GM20431 (cell line): ENCODE measurements around the gene SLC16A9.

ENCODE experiments used
- in situ Hi-C: fragments of 300-500 bp; cut with MseI, MboI; formaldehyde crosslinking; loops from one replicate; pipeline ENCODE4 v1.15.0; 2020; ENCODE audit warnings: low sequenced_read_pairs; ENCODE audit not compliant: unreplicated experiment

SLC16A9 gene

GRCh38 chr10:59635502-59636290 is 74.0 kb downstream of the SLC16A9 start:
- in situ Hi-C loops = loop anchor here (25.0 kb wide), 2 partner anchors 402 to 802 kb away; no protein-coding TSS in a partner anchor

GRCh38 chr10:59634102-59634501 is 75.5 kb downstream of the SLC16A9 start:
- in situ Hi-C loops = loop anchor here (25.0 kb wide), 2 partner anchors 403 to 803 kb away; no protein-coding TSS in a partner anchor

- in situ Hi-C loops = loop anchor here (25.0 kb wide), 2 partner anchors 404 to 804 kb away; no protein-coding TSS in a partner anchor
Measured at GRCh38 chr10:59633063-59633462, 76.6 kb downstream of the SLC16A9 start.

GRCh38 chr10:59631882-59632807 is 77.5 kb downstream of the SLC16A9 start:
- in situ Hi-C loops = loop anchor here (25.0 kb wide), 2 partner anchors 405 to 805 kb away; no protein-coding TSS in a partner anchor

- in situ Hi-C loops = loop anchor here (25.0 kb wide), 2 partner anchors 406 to 806 kb away; no protein-coding TSS in a partner anchor
Measured at GRCh38 chr10:59631237-59631636, 78.4 kb downstream of the SLC16A9 start.

- in situ Hi-C loops = loop anchor here (10.0 to 25.0 kb wide), 3 partner anchors 176 to 808 kb away; no protein-coding TSS in a partner anchor
Measured at GRCh38 chr10:59628965-59629364, 80.7 kb downstream of the SLC16A9 start.

GRCh38 chr10:59628456-59628855 is 81.2 kb downstream of the SLC16A9 start:
- in situ Hi-C loops = loop anchor here (10.0 to 25.0 kb wide), 3 partner anchors 176 to 809 kb away; no protein-coding TSS in a partner anchor

GRCh38 chr10:59627366-59628018 is 82.2 kb downstream of the SLC16A9 start:
- in situ Hi-C loops = loop anchor here (10.0 to 25.0 kb wide), 3 partner anchors 177 to 810 kb away; no protein-coding TSS in a partner anchor

GRCh38 chr10:59626523-59626869 is 83.2 kb downstream of the SLC16A9 start:
- in situ Hi-C loops = loop anchor here (10.0 to 25.0 kb wide), 3 partner anchors 178 to 811 kb away; no protein-coding TSS in a partner anchor

GRCh38 chr10:59625721-59626522 is 83.7 kb downstream of the SLC16A9 start:
- in situ Hi-C loops = loop anchor here (10.0 to 25.0 kb wide), 3 partner anchors 179 to 811 kb away; no protein-coding TSS in a partner anchor

- in situ Hi-C loops = loop anchor here (10.0 to 25.0 kb wide), 5 partner anchors 180 to 838 kb away; no protein-coding TSS in a partner anchor
Measured at GRCh38 chr10:59624951-59625350, 84.7 kb downstream of the SLC16A9 start.

- in situ Hi-C loops = loop anchor here (10.0 to 25.0 kb wide), 3 partner anchors 181 to 837 kb away; no protein-coding TSS in a partner anchor
Measured at GRCh38 chr10:59624136-59624535, 85.5 kb downstream of the SLC16A9 start.

- in situ Hi-C loops = loop anchor here (10.0 to 25.0 kb wide), 3 partner anchors 181 to 836 kb away; no protein-coding TSS in a partner anchor
Measured at GRCh38 chr10:59623133-59624121, 86.2 kb downstream of the SLC16A9 start.

GRCh38 chr10:59622320-59623132 is 87.1 kb downstream of the SLC16A9 start:
- in situ Hi-C loops = loop anchor here (10.0 to 25.0 kb wide), 3 partner anchors 182 to 835 kb away; no protein-coding TSS in a partner anchor

- in situ Hi-C loops = loop anchor here (10.0 to 25.0 kb wide), 3 partner anchors 183 to 834 kb away; no protein-coding TSS in a partner anchor
Measured at GRCh38 chr10:59621771-59622170, 87.9 kb downstream of the SLC16A9 start.

- in situ Hi-C loops = loop anchor here (25.0 kb wide), 2 partner anchors 656 to 831 kb away; no protein-coding TSS in a partner anchor
Measured at GRCh38 chr10:59618666-59619065, 91.0 kb downstream of the SLC16A9 start.
